HG02870 (cell line): ENCODE results near the gene EHD4.

ENCODE experiments used
- ATAC-seq: cut with Tn5 transposase; IDR thresholded peaks from one replicate; pipeline ENCODE4 v1.9.1; 2021; ENCODE audit warnings: mild to moderate bottlenecking, moderate library complexity; ENCODE audit not compliant: unreplicated experiment

Gene EHD4

GRCh38 chr15:41866263-41866703 is 106.1 kb downstream of the EHD4 start:
- ATAC-seq: no peak

- no peak for ATAC-seq
Observed at GRCh38 chr15:41865490-41866055, 106.8 kb downstream of the EHD4 start.

- ATAC-seq: no peak
Observed at GRCh38 chr15:41862515-41863116, 109.7 kb downstream of the EHD4 start.

- ATAC-seq: no peak
Observed at GRCh38 chr15:41861736-41862356, 110.5 kb downstream of the EHD4 start.

GRCh38 chr15:41860049-41860828 is 112.1 kb downstream of the EHD4 start:
- no peak for ATAC-seq

- ATAC-seq: no peak
Observed at GRCh38 chr15:41858756-41859155, 113.6 kb downstream of the EHD4 start.

- ATAC-seq: no peak
Observed at GRCh38 chr15:41857316-41857715, 115.0 kb downstream of the EHD4 start.

- no peak for ATAC-seq
Observed at GRCh38 chr15:41856716-41857115, 115.6 kb downstream of the EHD4 start.

GRCh38 chr15:41856262-41856661 is 116.1 kb downstream of the EHD4 start:
- no peak for ATAC-seq

- ATAC-seq: no peak
Observed at GRCh38 chr15:41855261-41855961, 116.9 kb downstream of the EHD4 start.

- no peak for ATAC-seq
Observed at GRCh38 chr15:41854443-41854842, 117.9 kb downstream of the EHD4 start.

- no peak for ATAC-seq
Observed at GRCh38 chr15:41853831-41854230, 118.5 kb downstream of the EHD4 start.

- ATAC-seq: no peak
Observed at GRCh38 chr15:41852736-41853590, 119.4 kb downstream of the EHD4 start.

- no peak for ATAC-seq
Observed at GRCh38 chr15:41851755-41852370, 120.5 kb downstream of the EHD4 start.

GRCh38 chr15:41851167-41851523 is 121.2 kb downstream of the EHD4 start:
- ATAC-seq: no peak

GRCh38 chr15:41850482-41851166 is 121.7 kb downstream of the EHD4 start:
- no peak for ATAC-seq

GRCh38 chr15:41849861-41850260 is 122.5 kb downstream of the EHD4 start:
- ATAC-seq: no peak

GRCh38 chr15:41849204-41849603 is 123.2 kb downstream of the EHD4 start:
- no peak for ATAC-seq

- no peak for ATAC-seq
Observed at GRCh38 chr15:41848631-41849030, 123.7 kb downstream of the EHD4 start.
